HG03565 (cell line): ENCODE data around the gene SUPT5H.

Experiments
- ATAC-seq: cut with Tn5 transposase; IDR thresholded peaks from one replicate; pipeline ENCODE4 v1.9.1; 2021; ENCODE audit warnings: mild to moderate bottlenecking, moderate library complexity; ENCODE audit not compliant: unreplicated experiment

The SUPT5H gene

DNA sequence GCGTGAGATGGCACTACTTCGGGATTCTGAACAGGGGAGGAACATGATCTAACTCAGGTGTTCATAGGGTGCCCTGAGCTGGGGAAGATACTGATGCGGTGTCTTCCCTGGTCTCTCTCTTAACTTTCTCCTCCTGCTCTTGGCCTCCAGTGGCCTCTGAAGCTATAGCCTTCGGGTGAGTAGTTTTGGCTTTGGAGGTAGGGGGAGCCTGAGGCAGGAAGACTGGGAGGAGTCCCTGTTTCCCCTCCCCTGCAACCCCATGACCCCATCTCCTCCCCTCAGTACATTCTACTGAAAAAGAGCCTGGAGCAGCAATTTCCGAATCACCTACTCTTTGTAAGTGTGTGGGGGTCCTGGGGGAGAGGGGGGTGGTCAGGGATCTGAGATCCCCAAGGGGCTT is 73.1 kb downstream of the SUPT5H start:
- ATAC-seq = no peak

DNA sequence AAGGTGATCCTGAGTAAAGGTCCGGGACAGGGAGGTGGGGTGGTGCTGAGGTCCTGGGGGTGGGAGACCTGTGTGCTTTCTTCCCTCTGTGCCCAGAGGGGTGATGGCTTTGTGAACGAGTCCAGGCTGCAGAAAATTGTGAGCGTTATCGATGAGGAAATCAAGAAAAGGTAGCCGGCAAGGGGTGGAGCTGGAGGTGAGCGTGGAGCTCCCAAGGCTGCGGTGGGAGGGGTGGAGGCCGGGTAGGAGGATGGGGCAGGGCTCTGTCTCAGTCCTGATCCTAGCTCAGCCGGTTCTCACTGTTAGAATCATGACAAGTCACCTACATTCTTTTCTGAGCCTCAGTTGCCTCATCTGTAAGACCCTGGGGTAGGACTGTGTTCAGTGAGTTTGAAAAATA is 73.6 kb downstream of the SUPT5H start:
- no peak for ATAC-seq

DNA sequence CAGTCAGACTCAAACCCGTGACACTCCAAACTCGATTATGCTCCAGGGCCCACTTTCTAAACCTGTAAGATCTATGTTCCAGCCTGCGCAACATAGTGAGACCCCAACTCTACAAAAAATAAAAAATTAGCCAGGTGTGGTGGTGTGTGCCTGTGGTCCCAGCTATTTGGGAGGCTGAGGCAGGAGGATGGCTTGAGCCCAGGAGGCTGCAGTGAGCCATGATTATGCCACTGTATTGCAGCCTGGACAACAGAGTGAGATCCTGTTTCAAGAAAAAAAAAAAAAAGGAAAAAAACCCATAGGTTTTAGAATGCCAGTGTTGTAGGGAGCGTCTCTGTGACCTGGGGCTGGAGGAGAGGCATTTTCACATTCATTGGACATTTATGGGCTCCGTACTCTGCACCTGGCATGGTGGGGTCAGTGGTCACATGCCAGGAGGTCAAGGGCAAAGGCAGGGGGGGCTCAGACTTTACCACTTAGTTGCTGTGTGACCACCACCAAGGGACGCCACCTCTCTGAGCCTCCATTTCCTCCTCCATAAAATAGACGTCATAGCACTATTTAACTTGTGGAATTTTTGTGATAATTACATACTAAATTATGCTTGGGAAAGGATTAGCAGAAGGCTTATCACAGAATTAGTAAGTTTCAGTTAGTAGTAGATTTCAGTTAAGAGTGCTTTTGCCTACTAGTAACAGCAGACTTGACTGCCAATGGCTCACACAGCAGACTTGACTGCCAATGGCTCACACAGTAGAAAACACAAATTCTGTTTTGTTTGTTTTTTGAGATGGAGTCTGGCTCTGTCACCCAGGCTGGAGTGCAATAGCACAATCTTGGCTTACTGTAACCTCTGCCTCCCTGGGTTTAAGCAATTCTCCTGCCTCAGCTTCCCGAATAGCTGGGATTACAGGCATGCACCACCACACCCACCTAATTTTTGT is 75.4 kb downstream of the SUPT5H start:
- ATAC-seq = no peak

DNA sequence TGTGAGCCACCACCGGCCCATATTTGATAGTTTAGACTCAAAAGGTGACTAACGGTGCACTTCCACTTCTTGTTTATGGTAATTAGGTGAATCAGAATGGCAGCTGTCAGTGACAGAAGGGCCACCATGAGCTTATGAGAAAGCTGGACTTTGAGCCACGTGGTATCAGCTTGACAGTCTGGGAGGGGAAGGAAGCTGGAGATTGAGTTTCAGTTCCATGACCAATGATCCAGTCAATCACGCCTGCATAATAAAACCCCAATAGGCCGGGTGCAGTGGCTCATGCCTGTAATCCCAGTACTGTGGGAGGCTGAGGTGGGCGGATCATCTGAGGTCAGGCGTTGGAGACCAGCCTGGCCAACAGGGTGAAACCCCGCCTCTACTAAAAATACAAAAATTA is 79.1 kb downstream of the SUPT5H start:
- ATAC-seq = no peak

DNA sequence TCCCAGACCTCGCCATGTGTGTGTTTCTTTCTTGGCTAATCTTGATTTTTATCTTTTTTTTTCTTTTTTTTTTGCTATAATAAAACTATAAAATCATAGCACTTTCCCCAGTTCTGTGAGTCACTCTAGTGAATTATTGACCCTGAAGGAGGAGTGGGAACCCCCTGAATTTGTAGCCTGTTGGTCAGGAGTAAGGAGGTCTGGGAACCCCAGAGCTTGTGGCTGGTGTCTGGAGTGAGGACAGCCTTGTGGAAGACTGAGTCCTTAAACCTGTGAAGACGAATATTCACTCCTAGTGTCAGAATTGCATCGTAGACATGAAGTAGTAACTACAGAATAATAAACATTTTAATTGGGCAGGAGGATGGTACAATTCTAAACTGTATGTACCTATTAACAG is 79.8 kb downstream of the SUPT5H start:
- no peak for ATAC-seq
